Astrocyte (in vitro differentiated cells and primary cell): Measurements from ENCODE around the gene NHERF2. TPM values are rescaled to one million over a fixed set of nuclear protein-coding genes. Genes with fewer than 3 reads are reported as not detected.

Experiments
- DNase-seq: peaks from one replicate; pipeline ENCODE4 v3.0.0-alpha.2; 2010; ENCODE audit warnings: low read depth
- FAIRE-seq: peaks from 2 replicates; lab custom pipeline; 2011; peaks lifted over from hg19 to GRCh38; lab: Jason Lieb, UNC
- H2AFZ ChIP-seq: 2 replicates; pipeline ENCODE4 v1.6.0; 2012; ENCODE audit warnings: low read depth, low read length, inconsistent platforms
- H3K27ac ChIP-seq: 2 replicates; pipeline ENCODE4 v1.5.1; 2011; ENCODE audit warnings: low read depth, low read length, inconsistent platforms
- H3K27me3 ChIP-seq: 2 replicates; pipeline ENCODE4 v1.6.0; 2011; ENCODE audit warnings: low read length, inconsistent platforms; ENCODE audit not compliant: insufficient read depth
- H3K36me3 ChIP-seq: 2 replicates; pipeline ENCODE4 v1.5.1; 2011; ENCODE audit warnings: low read length, inconsistent platforms; ENCODE audit not compliant: insufficient read depth
- H3K4me1 ChIP-seq: 2 replicates; pipeline ENCODE4 v1.5.1; 2011; ENCODE audit warnings: low read length, inconsistent platforms; ENCODE audit not compliant: insufficient read depth
- H3K4me2 ChIP-seq: 2 replicates; pipeline ENCODE4 v1.6.0; 2012; ENCODE audit warnings: low read length, inconsistent platforms
- H3K4me3 ChIP-seq: 2 replicates; pipeline ENCODE4 v1.5.1; 2011; ENCODE audit warnings: low read depth, mild to moderate bottlenecking, low read length, inconsistent platforms; ENCODE audit not compliant: insufficient read depth
- H3K79me2 ChIP-seq: 2 replicates; pipeline ENCODE4 v1.6.0; 2012; ENCODE audit warnings: mild to moderate bottlenecking, low read length, inconsistent platforms; ENCODE audit not compliant: insufficient read depth
- H3K9ac ChIP-seq: 2 replicates; pipeline ENCODE4 v1.6.0; 2012; ENCODE audit warnings: mild to moderate bottlenecking, low read length, inconsistent platforms
- H3K9me3 ChIP-seq: 2 replicates; pipeline ENCODE4 v1.5.1; 2012; ENCODE audit warnings: low read depth, mild to moderate bottlenecking, low read length, inconsistent platforms; ENCODE audit not compliant: insufficient read depth
- H4K20me1 ChIP-seq: 2 replicates; pipeline ENCODE4 v1.6.0; 2012; ENCODE audit warnings: low read length, inconsistent platforms; ENCODE audit not compliant: insufficient read depth
- H3K27ac Mint-ChIP-seq: one replicate; pipeline ENCODE4 v1.8.0; 2021; ENCODE audit warnings: mild to moderate bottlenecking, mixed read lengths; ENCODE audit not compliant: unreplicated experiment
- H3K27me3 Mint-ChIP-seq: one replicate; pipeline ENCODE4 v1.8.0; 2021; ENCODE audit warnings: low read depth, mixed read lengths; ENCODE audit not compliant: unreplicated experiment
- H3K36me3 Mint-ChIP-seq: one replicate; pipeline ENCODE4 v1.8.0; 2021; ENCODE audit warnings: low read depth, mixed read lengths; ENCODE audit not compliant: unreplicated experiment
- H3K4me1 Mint-ChIP-seq: one replicate; pipeline ENCODE4 v1.8.0; 2021; ENCODE audit warnings: low read depth, mixed read lengths; ENCODE audit not compliant: unreplicated experiment
- H3K4me3 Mint-ChIP-seq: one replicate; pipeline ENCODE4 v1.8.0; 2021; ENCODE audit warnings: mild to moderate bottlenecking, moderate library complexity, mixed read lengths; ENCODE audit not compliant: unreplicated experiment
- H3K9me3 Mint-ChIP-seq: one replicate; pipeline ENCODE4 v1.8.0; 2021; ENCODE audit warnings: mild to moderate bottlenecking, mixed read lengths; ENCODE audit not compliant: unreplicated experiment
- CTCF ChIP-seq: IDR thresholded peaks from 2 replicates; pipeline ENCODE4 v1.5.1; 2011; ENCODE audit warnings: low read depth, mild to moderate bottlenecking, inconsistent platforms, low read length, moderate library complexity; ENCODE audit not compliant: insufficient read depth
- EZH2 ChIP-seq: IDR thresholded peaks from 2 replicates; pipeline ENCODE4 v1.6.1; 2012; ENCODE audit warnings: mild to moderate bottlenecking, low read length, inconsistent platforms; ENCODE audit not compliant: insufficient read depth
- total RNA-seq: library from RNA; stranded (reverse); gene quantifications from 2 replicates; pipeline ENCODE4 v1.2.1, GENCODE V29; 2021

NHERF2 gene
- total RNA-seq, 1 donor from 2014 or later, result 92.5 TPM

- H3K79me2 ChIP-seq, result no peaks in the 10 kb centered on the region
- no peak overlapping the region for H2AFZ ChIP-seq
- H3K4me2 ChIP-seq, result no peak overlapping the region
- no peak overlapping the region for H3K4me3 ChIP-seq
- H3K27ac Mint-ChIP-seq, result no peak overlapping the region
- H3K27me3 Mint-ChIP-seq, result no peaks in the 10 kb centered on the region
- DNase-seq (no peak), FAIRE-seq (no peak)
- no peaks in the 10 kb centered on the region for H3K27me3 ChIP-seq
- H3K4me1 Mint-ChIP-seq, result no peaks in the 10 kb centered on the region
- TF ChIP-seq CTCF (no peak), EZH2 (no peak)
- no peaks in the 10 kb centered on the region for H3K36me3 ChIP-seq
- no peaks in the 10 kb centered on the region for H3K4me1 ChIP-seq
- no peaks in the 10 kb centered on the region for H3K9me3 Mint-ChIP-seq
- H3K9ac ChIP-seq, result no peak overlapping the region
- H3K9me3 ChIP-seq, result no peaks in the 10 kb centered on the region
- peaks cover 20% of the 10 kb centered on the region for H3K36me3 Mint-ChIP-seq
- H4K20me1 ChIP-seq, result no peaks in the 10 kb centered on the region
- H3K27ac ChIP-seq, result no peak overlapping the region
- no peak overlapping the region for H3K4me3 Mint-ChIP-seq
Measured at GRCh38 chr16:2075631-2076030, 48.9 kb downstream of the NHERF2 start.

- no peaks in the 10 kb centered on the region for H4K20me1 ChIP-seq
- DNase-seq (no peak), FAIRE-seq (no peak)
- no peak overlapping the region for H3K9ac ChIP-seq
- TF ChIP-seq CTCF (no peak), EZH2 (no peak)
- no peak overlapping the region for H3K4me2 ChIP-seq
- no peaks in the 10 kb centered on the region for H3K36me3 ChIP-seq
- H2AFZ ChIP-seq, result no peak overlapping the region
- H3K79me2 ChIP-seq, result no peaks in the 10 kb centered on the region
- H3K27ac ChIP-seq, result no peak overlapping the region
- no peaks in the 10 kb centered on the region for H3K4me1 ChIP-seq
- no peaks in the 10 kb centered on the region for H3K4me1 Mint-ChIP-seq
- no peaks in the 10 kb centered on the region for H3K27me3 ChIP-seq
- no peak overlapping the region for H3K27ac Mint-ChIP-seq
- no peak overlapping the region for H3K4me3 ChIP-seq
- H3K9me3 Mint-ChIP-seq, result no peaks in the 10 kb centered on the region
- no peaks in the 10 kb centered on the region for H3K9me3 ChIP-seq
- H3K27me3 Mint-ChIP-seq, result no peaks in the 10 kb centered on the region
- H3K36me3 Mint-ChIP-seq, result peaks cover 20% of the 10 kb centered on the region
- no peak overlapping the region for H3K4me3 Mint-ChIP-seq
Measured at GRCh38 chr16:2076072-2076865, 49.6 kb downstream of the NHERF2 start.

- no peak for DNase-seq
- H3K4me3 ChIP-seq, result no peak overlapping the region
- Mint-ChIP-seq H3K9me3 (no peaks in the 10 kb centered on the region), H3K4me1 (no peaks in the 10 kb centered on the region), H3K27ac (no peak overlapping the region), H3K36me3 (peaks cover 16% of the 10 kb centered on the region), H3K4me3 (no peak overlapping the region), H3K27me3 (no peaks in the 10 kb centered on the region)
- no peaks in the 10 kb centered on the region for H3K9me3 ChIP-seq
- no peaks in the 10 kb centered on the region for H3K4me1 ChIP-seq
- H3K9ac ChIP-seq, result no peak overlapping the region
- no peaks in the 10 kb centered on the region for H3K27me3 ChIP-seq
- TF ChIP-seq CTCF (no peak), EZH2 (no peak)
- no peaks in the 10 kb centered on the region for H4K20me1 ChIP-seq
- no peak for FAIRE-seq
- H2AFZ ChIP-seq, result no peak overlapping the region
- no peaks in the 10 kb centered on the region for H3K36me3 ChIP-seq
- no peak overlapping the region for H3K27ac ChIP-seq
- no peak overlapping the region for H3K4me2 ChIP-seq
- no peaks in the 10 kb centered on the region for H3K79me2 ChIP-seq
Measured at GRCh38 chr16:2077016-2077415, 50.3 kb downstream of the NHERF2 start.
